OCI-M2 (cell line): ENCODE results near the gene MAP2K5.

Experiments used
- DNase-seq: peaks from one replicate; lab custom pipeline; 2025; ENCODE audit not compliant: unreplicated experiment; lab: John Stamatoyannopoulos, UW

MAP2K5 gene

DNA sequence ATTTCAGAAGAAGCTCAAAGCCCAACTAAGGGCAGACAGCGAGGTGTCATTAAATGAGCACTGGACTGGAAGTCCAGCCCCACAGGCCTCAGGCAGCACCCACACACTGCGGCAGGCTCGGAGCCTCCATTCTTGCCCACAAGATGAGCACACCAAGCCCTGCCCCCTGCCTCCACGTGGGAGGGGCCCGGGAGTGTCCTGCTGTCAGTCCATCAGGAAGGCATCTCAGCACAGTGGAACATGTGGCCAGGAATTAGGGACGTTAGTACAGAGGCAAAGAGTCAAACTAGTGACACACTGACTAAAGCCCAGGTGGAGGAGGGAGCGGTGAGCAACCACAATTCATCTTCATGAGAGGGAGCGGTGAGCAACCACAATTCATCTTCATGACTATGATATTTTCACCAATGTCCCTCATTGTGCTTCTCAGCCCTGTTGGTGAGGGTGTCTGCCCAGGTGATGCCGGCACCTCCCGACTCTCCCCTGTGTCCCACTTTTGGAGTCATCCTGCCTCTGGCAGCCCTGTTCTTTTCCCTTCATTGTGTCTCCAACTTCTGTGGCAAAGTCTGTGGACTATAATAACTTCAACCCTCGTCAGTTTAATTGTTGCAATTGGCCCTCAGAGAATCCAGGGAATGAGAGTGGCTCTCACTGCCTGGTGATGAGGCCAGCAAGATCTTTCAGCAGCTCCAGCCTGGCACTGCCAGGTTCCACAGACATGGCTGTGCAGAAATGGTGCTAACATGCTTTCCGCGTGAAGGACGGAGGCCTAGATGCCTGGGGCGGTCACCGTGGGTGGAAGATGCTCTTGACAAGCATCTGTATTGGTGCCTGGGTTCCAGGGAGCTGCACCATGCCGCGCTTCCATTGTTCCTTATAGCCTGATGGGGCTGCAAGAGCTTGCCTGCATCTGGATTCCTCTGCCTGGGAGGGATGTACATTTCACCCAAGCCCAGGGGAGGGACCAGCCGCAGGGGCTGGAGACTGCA lies 259.7 kb downstream of the MAP2K5 start:
- no peak for DNase-seq

DNA sequence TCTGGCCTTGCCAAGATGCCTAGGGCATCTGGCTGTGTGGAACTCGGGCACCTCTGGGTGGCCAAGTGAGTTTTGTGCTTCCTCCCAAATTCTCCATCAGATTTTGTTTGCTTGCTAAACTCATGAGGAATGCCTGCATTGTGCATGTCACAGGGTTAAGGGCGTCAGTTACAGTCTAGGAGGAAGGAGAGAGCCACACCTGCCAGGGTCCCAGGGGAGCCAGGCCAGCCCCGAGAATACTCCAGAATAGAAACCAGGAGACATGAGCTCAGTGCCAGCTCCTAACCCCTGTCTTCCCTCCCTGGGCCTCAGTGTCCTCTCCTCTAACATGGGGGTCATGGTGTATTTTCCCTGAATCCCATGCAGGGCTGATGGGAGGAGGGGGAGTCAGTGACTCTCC lies 260.8 kb downstream of the MAP2K5 start:
- no peak for DNase-seq

- DNase-seq: no peak
Observed at GRCh38 chr15:67803996-67804843, 261.7 kb downstream of the MAP2K5 start.

- DNase-seq: no peak
Observed at GRCh38 chr15:67805008-67805665, 262.6 kb downstream of the MAP2K5 start.

DNA sequence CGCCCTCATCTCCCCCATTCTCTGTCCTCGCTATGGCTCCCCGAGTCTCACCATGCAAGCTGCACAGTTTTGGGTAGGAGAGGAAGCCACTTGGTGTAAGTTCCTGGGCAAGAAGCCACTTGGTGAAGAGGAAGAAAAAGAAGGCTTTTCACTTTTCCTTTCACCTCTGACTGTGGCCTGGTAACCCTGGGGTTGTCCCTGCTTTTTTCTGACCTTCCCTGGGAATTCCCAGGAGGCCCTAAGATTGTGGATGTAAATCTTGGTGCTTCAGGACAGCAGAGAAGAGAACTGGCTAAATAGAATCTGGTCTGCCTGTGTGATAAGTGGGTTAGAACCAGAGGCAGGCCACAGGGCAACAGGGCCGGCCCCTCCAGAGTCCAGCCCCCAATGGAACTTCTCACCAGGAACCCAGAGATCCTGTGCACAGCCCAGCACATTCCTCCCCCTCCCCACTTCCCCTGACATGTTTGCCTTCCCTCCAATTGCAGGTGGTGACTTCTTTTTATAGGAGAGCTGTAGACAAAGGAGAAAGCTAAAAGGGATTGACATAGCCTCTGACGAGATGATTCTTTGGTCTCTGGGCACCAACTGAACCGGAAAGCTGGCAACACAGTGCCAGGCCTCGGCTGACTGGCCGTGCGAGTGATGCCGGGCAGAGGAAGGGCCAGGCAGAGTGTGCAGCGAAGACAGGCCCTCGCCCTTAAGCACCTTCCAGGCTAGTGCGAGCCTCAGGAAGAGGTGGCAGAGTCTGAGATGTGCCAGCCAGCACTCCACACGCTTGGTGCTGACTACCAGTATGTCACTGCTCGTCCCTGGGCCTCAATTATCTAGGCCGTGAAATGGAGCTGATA lies 263.4 kb downstream of the MAP2K5 start:
- DNase-seq: no peak

- DNase-seq: no peak
Observed at GRCh38 chr15:67806536-67806935, 264.0 kb downstream of the MAP2K5 start.

GRCh38 chr15:67807141-67807540 lies 264.6 kb downstream of the MAP2K5 start:
- no peak for DNase-seq

- no peak for DNase-seq
Observed at GRCh38 chr15:67807836-67808235, 265.3 kb downstream of the MAP2K5 start.

- no peak for DNase-seq
Observed at GRCh38 chr15:67808821-67809220, 266.3 kb downstream of the MAP2K5 start.

DNA sequence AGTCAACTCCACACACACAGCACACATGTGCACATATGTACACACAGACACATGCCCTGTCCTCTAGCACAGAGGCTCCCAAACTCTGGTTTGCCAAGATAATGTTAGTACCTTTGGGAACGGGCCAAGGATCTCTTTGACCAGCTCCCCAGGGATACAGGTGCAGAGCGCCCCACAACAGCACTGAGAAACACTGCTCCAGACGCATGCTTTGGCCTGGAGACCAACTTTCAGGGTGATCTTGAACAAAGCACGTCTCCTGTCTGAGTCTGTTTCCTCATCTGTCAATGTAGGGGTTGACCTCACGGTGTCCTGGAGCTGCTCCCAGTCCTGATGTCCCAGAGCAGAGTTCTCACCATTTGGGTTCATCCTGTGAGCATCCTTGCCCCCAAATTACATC lies 266.9 kb downstream of the MAP2K5 start:
- no peak for DNase-seq

- no peak for DNase-seq
Observed at GRCh38 chr15:67809866-67810265, 267.4 kb downstream of the MAP2K5 start.

GRCh38 chr15:67812241-67812644 lies 269.7 kb downstream of the MAP2K5 start:
- no peak for DNase-seq

- no peak for DNase-seq
Observed at GRCh38 chr15:67813104-67813634, 270.7 kb downstream of the MAP2K5 start.

DNA sequence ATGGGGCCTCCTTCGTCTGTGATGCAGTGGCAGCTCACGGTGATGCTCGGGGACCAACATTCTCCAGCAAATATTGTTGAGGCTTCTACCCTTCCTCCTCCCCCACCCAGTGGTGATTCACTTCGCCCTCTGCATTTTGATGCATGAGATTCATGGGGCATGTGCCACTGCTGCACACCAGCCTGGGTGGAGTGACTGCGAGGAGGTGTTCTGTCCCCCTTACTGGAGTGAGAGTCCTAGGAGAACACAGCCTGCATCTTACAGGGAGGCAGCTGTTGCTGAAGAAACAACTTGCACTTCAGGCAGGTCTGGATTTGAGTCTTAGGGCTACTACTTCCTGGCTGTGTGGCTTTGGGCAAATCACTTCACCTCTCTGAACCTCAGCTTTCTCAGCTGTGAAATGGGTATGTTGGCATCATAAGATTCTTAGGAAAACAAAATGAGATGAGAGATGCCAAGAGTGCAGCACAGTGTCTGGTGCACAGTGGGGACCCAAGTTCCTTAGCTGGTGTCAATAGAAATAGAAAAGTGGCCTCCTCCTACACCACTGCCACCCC lies 272.6 kb downstream of the MAP2K5 start:
- no peak for DNase-seq

- no peak for DNase-seq
Observed at GRCh38 chr15:67816668-67817067, 274.2 kb downstream of the MAP2K5 start.

- DNase-seq: no peak
Observed at GRCh38 chr15:67818464-67818863, 276.0 kb downstream of the MAP2K5 start.

DNA sequence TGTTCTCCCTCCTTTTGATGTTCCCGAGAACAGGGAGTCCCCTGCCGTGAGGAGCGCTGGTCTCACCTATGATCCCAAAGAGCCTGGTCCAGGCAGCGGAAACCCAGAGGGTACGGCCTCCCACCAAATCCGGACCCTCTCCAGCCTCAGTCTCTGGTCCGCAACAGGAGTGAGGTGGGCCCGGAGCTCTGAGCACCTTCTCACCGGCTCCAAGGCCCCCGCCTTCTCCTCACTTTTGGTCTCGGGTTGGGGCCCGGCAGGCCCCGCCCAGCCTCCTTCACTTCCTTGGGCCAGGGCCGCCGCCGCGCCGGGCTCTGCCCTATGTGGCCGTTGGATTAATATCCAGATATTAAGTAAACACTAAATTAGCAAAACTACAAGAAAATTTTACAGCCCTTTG lies 277.1 kb downstream of the MAP2K5 start:
- no peak for DNase-seq

GRCh38 chr15:67820122-67820991 lies 277.9 kb downstream of the MAP2K5 start:
- no peak for DNase-seq
